ENCODE measurements around the gene MACROD2. TPM values are rescaled to one million over a fixed set of nuclear protein-coding genes. Genes with fewer than 3 reads are reported as not detected.

The MACROD2 gene
- total RNA-seq, 4 donors from 2014 or later: 8.7 to 17.8 (median 10.8) TPM

DNA sequence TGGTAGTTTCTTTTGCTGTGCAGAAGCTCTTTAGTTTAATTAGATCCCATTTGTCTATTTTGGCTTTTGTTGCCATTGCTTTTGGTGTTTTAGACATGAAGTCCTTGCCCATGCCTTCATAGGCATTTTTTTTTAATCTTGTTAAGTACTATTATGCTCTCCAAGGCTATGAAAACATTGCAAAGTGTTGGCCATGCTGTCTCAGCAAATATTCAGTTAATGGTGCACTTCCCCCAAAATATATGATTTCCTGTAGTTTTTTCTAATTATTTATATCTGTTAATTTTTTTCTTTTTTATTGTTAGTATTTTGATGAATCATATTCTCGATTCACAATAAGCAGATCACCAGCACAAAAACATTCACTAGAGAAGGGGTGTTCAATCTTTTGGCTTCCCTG lies 1148.2 kb downstream of the MACROD2 start:
- no peaks in the 10 kb centered on the region for H3K9me3 ChIP-seq
- H3K36me3 ChIP-seq: no peaks in the 10 kb centered on the region
- no peak overlapping the region for H3K27ac ChIP-seq
- DNase-seq: no peak
- no peaks in the 10 kb centered on the region for H3K27me3 ChIP-seq
- H3K4me1 ChIP-seq: no peaks in the 10 kb centered on the region
- no peak overlapping the region for H3K4me3 ChIP-seq (replicated peaks in 1 of 3)
- 88 to 96% methylated on average over 1 of the region's 1 CpG for WGBS, 2 donors
- TF ChIP-seq, protein P1, sequence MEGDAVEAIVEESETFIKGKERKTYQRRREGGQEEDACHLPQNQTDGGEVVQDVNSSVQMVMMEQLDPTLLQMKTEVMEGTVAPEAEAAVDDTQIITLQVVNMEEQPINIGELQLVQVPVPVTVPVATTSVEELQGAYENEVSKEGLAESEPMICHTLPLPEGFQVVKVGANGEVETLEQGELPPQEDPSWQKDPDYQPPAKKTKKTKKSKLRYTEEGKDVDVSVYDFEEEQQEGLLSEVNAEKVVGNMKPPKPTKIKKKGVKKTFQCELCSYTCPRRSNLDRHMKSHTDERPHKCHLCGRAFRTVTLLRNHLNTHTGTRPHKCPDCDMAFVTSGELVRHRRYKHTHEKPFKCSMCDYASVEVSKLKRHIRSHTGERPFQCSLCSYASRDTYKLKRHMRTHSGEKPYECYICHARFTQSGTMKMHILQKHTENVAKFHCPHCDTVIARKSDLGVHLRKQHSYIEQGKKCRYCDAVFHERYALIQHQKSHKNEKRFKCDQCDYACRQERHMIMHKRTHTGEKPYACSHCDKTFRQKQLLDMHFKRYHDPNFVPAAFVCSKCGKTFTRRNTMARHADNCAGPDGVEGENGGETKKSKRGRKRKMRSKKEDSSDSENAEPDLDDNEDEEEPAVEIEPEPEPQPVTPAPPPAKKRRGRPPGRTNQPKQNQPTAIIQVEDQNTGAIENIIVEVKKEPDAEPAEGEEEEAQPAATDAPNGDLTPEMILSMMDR (IDR thresholded peaks at IDR 0.05): no peak
- no peak for TF ChIP-seq POLR2A (IDR thresholded peaks at IDR 0.05)
- intact Hi-C loops (cut with DNase I): no loop called here

DNA sequence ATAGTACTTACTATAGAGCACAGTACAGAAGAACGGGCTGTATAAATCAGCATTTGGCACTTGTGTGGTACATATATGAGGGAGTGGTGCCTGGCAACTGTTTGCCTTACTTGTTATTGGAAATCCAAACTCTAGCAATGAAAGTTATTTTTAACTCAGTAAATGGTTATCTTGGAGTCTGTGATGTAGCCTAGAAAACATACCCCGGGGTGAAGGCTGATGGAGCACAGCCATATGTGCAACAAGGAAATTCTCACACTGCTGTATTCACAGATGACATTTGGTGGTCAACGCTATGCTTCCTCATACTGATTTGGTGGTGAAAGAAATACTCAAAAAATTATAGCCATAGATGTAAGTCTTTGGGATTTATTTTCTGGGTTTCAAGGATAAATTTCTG lies 1149.6 kb downstream of the MACROD2 start:
- no peaks in the 10 kb centered on the region for H3K27me3 ChIP-seq
- H3K27ac ChIP-seq: no peak overlapping the region
- H3K4me3 ChIP-seq (replicated peaks in 1 of 3): no peak overlapping the region
- intact Hi-C loops (cut with DNase I): no loop called here
- DNase-seq: no peak
- WGBS, 2 donors: 71 to 77% methylated on average over 3 of the region's 3 CpGs
- no peaks in the 10 kb centered on the region for H3K4me1 ChIP-seq
- no peaks in the 10 kb centered on the region for H3K36me3 ChIP-seq
- no peak for TF ChIP-seq POLR2A (IDR thresholded peaks at IDR 0.05)
- TF ChIP-seq, protein P1 (IDR thresholded peaks at IDR 0.05): no peak
- no peaks in the 10 kb centered on the region for H3K9me3 ChIP-seq

DNA sequence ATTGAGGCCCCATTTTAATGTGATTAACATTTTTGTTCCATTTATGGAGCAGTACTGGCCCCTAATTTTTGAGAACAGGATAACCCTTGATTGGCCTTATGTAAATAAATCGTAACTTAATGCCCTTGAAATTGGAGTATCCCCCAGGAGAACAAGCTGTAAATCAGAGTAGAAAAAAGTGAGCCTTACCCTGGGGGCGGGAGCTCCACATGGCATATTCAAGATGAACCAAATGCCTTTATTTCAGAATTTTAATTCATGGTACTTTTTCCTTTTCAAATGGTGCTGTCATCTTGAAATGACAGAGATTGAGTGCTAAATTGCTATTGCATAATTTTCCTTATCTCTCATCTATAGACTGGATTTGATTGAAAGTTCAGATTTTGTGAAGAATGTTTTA lies 1151.6 kb downstream of the MACROD2 start:
- no peak for TF ChIP-seq POLR2A (IDR thresholded peaks at IDR 0.05)
- TF ChIP-seq, protein P1 (IDR thresholded peaks at IDR 0.05): no peak
- H3K4me3 ChIP-seq (replicated peaks in 1 of 3): no peak overlapping the region
- H3K4me1 ChIP-seq: no peaks in the 10 kb centered on the region
- intact Hi-C loops (cut with DNase I): no loop called here
- H3K27me3 ChIP-seq: no peaks in the 10 kb centered on the region
- no peak overlapping the region for H3K27ac ChIP-seq
- no peak for DNase-seq
- no peaks in the 10 kb centered on the region for H3K36me3 ChIP-seq
- WGBS, 2 donors: 74 to 83% methylated on average over 2 of the region's 2 CpGs
- no peaks in the 10 kb centered on the region for H3K9me3 ChIP-seq

DNA sequence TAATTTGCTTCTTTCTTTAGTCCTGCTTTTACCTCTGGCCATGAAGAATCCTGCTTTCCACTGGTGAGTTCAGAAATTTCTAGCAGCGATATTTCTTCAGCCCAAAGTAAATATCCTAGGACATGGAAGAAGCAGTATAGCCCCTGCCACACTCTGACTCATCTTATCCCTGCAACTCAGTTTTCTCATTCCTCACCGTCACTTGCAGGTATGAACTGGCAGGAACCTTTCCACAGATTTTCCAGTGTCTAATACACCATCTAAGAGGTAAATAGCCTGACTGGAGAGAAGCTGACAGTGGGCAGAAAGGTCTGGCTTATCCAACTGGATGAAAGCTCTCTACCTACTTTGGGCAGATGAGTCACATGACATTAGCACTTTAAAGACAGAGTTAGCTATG lies 1158.8 kb downstream of the MACROD2 start:
- no peak overlapping the region for H3K4me3 ChIP-seq (replicated peaks in 1 of 3)
- DNase-seq: no peak
- TF ChIP-seq, protein P1 (IDR thresholded peaks at IDR 0.05): no peak
- TF ChIP-seq POLR2A (IDR thresholded peaks at IDR 0.05): no peak
- no peaks in the 10 kb centered on the region for H3K9me3 ChIP-seq
- no peaks in the 10 kb centered on the region for H3K4me1 ChIP-seq
- H3K36me3 ChIP-seq: no peaks in the 10 kb centered on the region
- H3K27me3 ChIP-seq: no peaks in the 10 kb centered on the region
- intact Hi-C loops (cut with DNase I): no loop called here
- H3K27ac ChIP-seq: no peak overlapping the region
- WGBS, 2 donors: 92 to 95% methylated on average over 2 of the region's 2 CpGs

DNA sequence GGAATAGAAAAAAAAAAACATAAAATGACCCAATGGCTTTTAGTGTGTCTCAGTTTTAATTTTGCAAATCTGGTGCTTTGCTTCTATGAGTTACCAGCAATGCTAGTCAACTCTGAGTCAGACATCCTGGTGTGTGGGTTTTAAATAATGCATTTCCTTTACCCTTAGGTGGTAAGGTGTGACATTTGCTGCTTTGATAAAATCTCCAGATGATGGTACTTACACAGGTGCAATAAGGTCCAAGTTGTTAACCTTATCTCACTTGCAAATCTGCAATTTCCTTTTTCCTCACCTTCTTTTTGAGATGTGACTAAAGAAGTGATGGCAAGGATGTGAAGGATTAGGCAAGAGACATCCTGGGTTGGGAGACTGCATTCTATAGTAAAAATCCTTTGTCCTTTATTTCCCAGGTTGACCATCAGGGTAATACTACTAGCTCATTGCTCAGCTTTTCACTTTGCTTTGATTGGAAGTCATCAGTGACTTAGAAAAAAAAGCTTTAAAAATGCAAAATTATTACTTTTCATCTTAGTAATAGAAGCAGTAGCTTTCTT lies 1160.6 kb downstream of the MACROD2 start:
- intact Hi-C loops (cut with DNase I): no loop called here
- H3K36me3 ChIP-seq: no peaks in the 10 kb centered on the region
- H3K27me3 ChIP-seq: no peaks in the 10 kb centered on the region

More for the DNA sequence above, 1160.6 kb downstream of the MACROD2 start:
- TF ChIP-seq, protein P1 (IDR thresholded peaks at IDR 0.05): no peak
- no peak for TF ChIP-seq POLR2A (IDR thresholded peaks at IDR 0.05)
- no peaks in the 10 kb centered on the region for H3K9me3 ChIP-seq
- no peak overlapping the region for H3K4me3 ChIP-seq (replicated peaks in 1 of 3)
- no peak for DNase-seq
- H3K27ac ChIP-seq: no peak overlapping the region
- no peaks in the 10 kb centered on the region for H3K4me1 ChIP-seq
